MCF 10A (cell line): Measurements from ENCODE around the gene CACNA1C. TPM values are rescaled to one million over a fixed set of nuclear protein-coding genes. Genes with fewer than 3 reads are reported as not detected.
A peak's percentile ranks its signal among the peaks of the same experiment; 100 is the strongest.

Experiments
- BruUV-seq: library from RNA; stranded (reverse); fragments of 400-500 nt; replicated peaks from 2 replicates; lab custom pipeline; 2021; lab: Mats Ljungman, UMichigan
- CTCF ChIA-PET: fragments of 300-600 bp; sonication (Branson Sonifier 250); formaldehyde crosslinking; extraction: SDS; loops from one replicate; lab custom pipeline; 2021; ENCODE audit warnings: antibody characterized with exemption, inconsistent platforms; lab: Yijun Ruan, JAX
- POLR2A ChIA-PET: fragments of 300-600, 350-650 bp; sonication (Branson Sonifier 250); formaldehyde crosslinking; extraction: SDS; loops from one replicate; lab custom pipeline; 2020; ENCODE audit warnings: antibody characterized with exemption, inconsistent platforms; lab: Yijun Ruan, JAX
- DNase-seq: peaks from one replicate; pipeline ENCODE4 v3.0.0-alpha.2; 2018; ENCODE audit not compliant: unreplicated experiment
- H3K27ac Mint-ChIP-seq: one replicate; pipeline ENCODE4 v1.8.0; 2022; ENCODE audit warnings: mild to moderate bottlenecking, low read depth, mixed read lengths; ENCODE audit not compliant: unreplicated experiment
- H3K27me3 Mint-ChIP-seq: one replicate; pipeline ENCODE4 v1.8.0; 2022; ENCODE audit warnings: mixed read lengths; ENCODE audit not compliant: insufficient read depth, unreplicated experiment
- H3K36me3 Mint-ChIP-seq: one replicate; pipeline ENCODE4 v1.8.0; 2022; ENCODE audit warnings: mild to moderate bottlenecking, moderate library complexity, mixed read lengths; ENCODE audit not compliant: insufficient read depth, unreplicated experiment
- H3K4me1 Mint-ChIP-seq: one replicate; pipeline ENCODE4 v1.8.0; 2022; ENCODE audit warnings: mixed read lengths; ENCODE audit not compliant: insufficient read depth, unreplicated experiment
- H3K4me3 Mint-ChIP-seq: one replicate; pipeline ENCODE4 v1.8.0; 2022; ENCODE audit warnings: mild to moderate bottlenecking, moderate library complexity, mixed read lengths; ENCODE audit not compliant: unreplicated experiment
- H3K9me3 Mint-ChIP-seq: one replicate; pipeline ENCODE4 v1.8.0; 2022; ENCODE audit warnings: mixed read lengths; ENCODE audit not compliant: unreplicated experiment
- CTCF ChIP-seq: fragments of 200-600 bp; IDR thresholded peaks from one replicate; pipeline ENCODE4 v1.8.0; 2022; ENCODE audit warnings: antibody characterized with exemption, mild to moderate bottlenecking; ENCODE audit not compliant: unreplicated experiment
- intact Hi-C: fragments of 100-400 bp; cut with micrococcal nuclease; formaldehyde crosslinking; loops from 2 replicates; pipeline ENCODE4 v1.14.1; 2022
- total RNA-seq: library from RNA; stranded (reverse); gene quantifications from 2 replicates; pipeline ENCODE4 v1.2.3, GENCODE V29; 2022

The CACNA1C gene
- total RNA-seq, 1 experiment from 2014 or later, result not detected

- DNase-seq, result no peak
- intact Hi-C loops, result no loop called here
- ChIA-PET CTCF (interaction anchor here (0.5 to 0.7 kb wide), 2 partner anchors 115 to 346 kb away, joined by 3 read pairs; no protein-coding TSS in a partner anchor), POLR2A (no interaction called here)
- H3K27ac Mint-ChIP-seq, result no peak overlapping the region
- no peaks in the 10 kb centered on the region for H3K36me3 Mint-ChIP-seq
- H3K4me3 Mint-ChIP-seq, result no peak overlapping the region
- TF ChIP-seq CTCF, result no peak
- H3K4me1 Mint-ChIP-seq, result no peaks in the 10 kb centered on the region
- peaks cover 56% of the 10 kb centered on the region for H3K27me3 Mint-ChIP-seq
- BruUV-seq, result no TSS peak
- H3K9me3 Mint-ChIP-seq, result no peaks in the 10 kb centered on the region
Measured at GRCh38 chr12:2669560-2669959, 616.8 kb downstream of the CACNA1C start.

GRCh38 chr12:2672863-2673262 lies 620.1 kb downstream of the CACNA1C start:
- intact Hi-C loops, result no loop called here
- no peaks in the 10 kb centered on the region for H3K9me3 Mint-ChIP-seq
- ChIA-PET CTCF (interaction anchor here (0.7 to 1.0 kb wide), 2 partner anchors 12 to 1151 kb away, joined by 3 read pairs; no protein-coding TSS in a partner anchor), POLR2A (no interaction called here)
- H3K27me3 Mint-ChIP-seq, result peaks cover 35% of the 10 kb centered on the region
- DNase-seq, result no peak
- H3K4me3 Mint-ChIP-seq, result no peak overlapping the region
- TF ChIP-seq CTCF, result no peak
- H3K36me3 Mint-ChIP-seq, result no peaks in the 10 kb centered on the region
- no TSS peak for BruUV-seq
- no peaks in the 10 kb centered on the region for H3K4me1 Mint-ChIP-seq
- no peak overlapping the region for H3K27ac Mint-ChIP-seq

- no peaks in the 10 kb centered on the region for H3K4me1 Mint-ChIP-seq
- no peak overlapping the region for H3K27ac Mint-ChIP-seq
- intact Hi-C loops, result no loop called here
- H3K27me3 Mint-ChIP-seq, result peaks cover 21% of the 10 kb centered on the region
- no TSS peak for BruUV-seq
- no peak overlapping the region for H3K4me3 Mint-ChIP-seq
- peak; percentile 34 for TF ChIP-seq CTCF
- ChIA-PET CTCF (interaction anchor here (0.6 kb wide), 1 partner anchor 145 kb away, joined by 4 read pairs; no protein-coding TSS in a partner anchor), POLR2A (no interaction called here)
- no peaks in the 10 kb centered on the region for H3K36me3 Mint-ChIP-seq
- no peaks in the 10 kb centered on the region for H3K9me3 Mint-ChIP-seq
- DNase-seq, result no peak
Measured at GRCh38 chr12:2673966-2674810, 621.4 kb downstream of the CACNA1C start.

- no TSS peak for BruUV-seq
- peaks cover 31% of the 10 kb centered on the region for H3K27me3 Mint-ChIP-seq
- H3K9me3 Mint-ChIP-seq, result no peaks in the 10 kb centered on the region
- no peak for TF ChIP-seq CTCF
- no peaks in the 10 kb centered on the region for H3K4me1 Mint-ChIP-seq
- no peak overlapping the region for H3K4me3 Mint-ChIP-seq
- CTCF ChIA-PET, result interaction anchor here (0.5 kb wide), 1 partner anchor 165 kb away, joined by 4 read pairs; no protein-coding TSS in a partner anchor
- H3K36me3 Mint-ChIP-seq, result no peaks in the 10 kb centered on the region
- intact Hi-C loops, result no loop called here
- no peak for DNase-seq
- POLR2A ChIA-PET, result no interaction called here
- H3K27ac Mint-ChIP-seq, result no peak overlapping the region
Measured at GRCh38 chr12:2675776-2676175, 623.0 kb downstream of the CACNA1C start.
